ENCODE measurements around the gene PAK1. TPM values are rescaled to one million over a fixed set of nuclear protein-coding genes. Genes with fewer than 3 reads are reported as not detected.

The PAK1 gene
- total RNA-seq, 1 experiment from 2014 or later: 26.1 TPM

DNA sequence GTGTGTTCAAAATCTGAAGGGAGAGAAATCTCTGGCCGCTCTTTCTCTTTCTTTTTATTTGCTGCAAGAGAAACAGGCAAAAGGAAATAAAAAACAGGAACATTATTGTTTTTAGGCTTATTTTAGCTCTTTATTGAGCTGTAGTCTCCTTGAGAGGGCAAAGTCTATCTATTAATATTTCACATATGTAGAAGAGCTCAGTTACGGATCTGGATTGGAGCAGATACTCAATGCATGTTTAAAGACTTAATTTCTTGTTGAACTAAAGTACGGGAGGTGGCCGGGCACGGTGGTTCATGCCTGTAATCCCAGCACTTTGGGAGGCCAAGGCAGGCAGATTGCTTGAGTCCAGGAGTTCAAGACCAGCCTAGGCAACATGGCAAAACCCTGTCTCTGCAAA lies 94.0 kb downstream of the PAK1 start:
- Histone ChIP-seq H3K27me3 (ENCODE audit: low read length) (no peaks in the 10 kb centered on the region), H3K4me2 (ENCODE audit: low read length) (no peak overlapping the region), H2AFZ (ENCODE audit: low read length) (no peak overlapping the region), H3K4me1 (ENCODE audit: insufficient read depth, low read length) (peaks cover 22% of the 10 kb centered on the region), H4K20me1 (ENCODE audit: low read length) (no peaks in the 10 kb centered on the region), H3K79me2 (ENCODE audit: low read length) (no peaks in the 10 kb centered on the region), H3K9me3 (ENCODE audit: low read length) (no peaks in the 10 kb centered on the region), H3K9ac (ENCODE audit: low read length) (no peak overlapping the region), H3K36me3 (ENCODE audit: low read depth, low read length) (no peaks in the 10 kb centered on the region), H3K27ac (ENCODE audit: low read length) (0 out of 2 replicates have a peak overlapping the region, but pooled peaks have one; percentile 29), H3F3A (ENCODE audit: low read length, unreplicated experiment) (no peaks in the 10 kb centered on the region), H3K4me3 (ENCODE audit: low read length) (no peak overlapping the region), H3K9me2 (replicated peaks; ENCODE audit: low read length) (no peaks in the 10 kb centered on the region)
- no peak for ATAC-seq
- no peak for DNase-seq
- no TSS peak for BruUV-seq (replicated peaks)
- POLR2A ChIA-PET (ENCODE audit: unreplicated experiment): interaction anchor here (0.7 kb wide), 2 partner anchors 32 to 60 kb away, joined by 4 to 6 read pairs; no protein-coding TSS in a partner anchor
- TF ChIP-seq EZH2 (IDR thresholded peaks at IDR 0.05; ENCODE audit: low read length, unreplicated experiment) (no peak), EZH2phosphoT487 (IDR thresholded peaks at IDR 0.05; ENCODE audit: borderline replicate concordance, low read length) (no peak)
- TF ChIP-seq, protein P1, sequence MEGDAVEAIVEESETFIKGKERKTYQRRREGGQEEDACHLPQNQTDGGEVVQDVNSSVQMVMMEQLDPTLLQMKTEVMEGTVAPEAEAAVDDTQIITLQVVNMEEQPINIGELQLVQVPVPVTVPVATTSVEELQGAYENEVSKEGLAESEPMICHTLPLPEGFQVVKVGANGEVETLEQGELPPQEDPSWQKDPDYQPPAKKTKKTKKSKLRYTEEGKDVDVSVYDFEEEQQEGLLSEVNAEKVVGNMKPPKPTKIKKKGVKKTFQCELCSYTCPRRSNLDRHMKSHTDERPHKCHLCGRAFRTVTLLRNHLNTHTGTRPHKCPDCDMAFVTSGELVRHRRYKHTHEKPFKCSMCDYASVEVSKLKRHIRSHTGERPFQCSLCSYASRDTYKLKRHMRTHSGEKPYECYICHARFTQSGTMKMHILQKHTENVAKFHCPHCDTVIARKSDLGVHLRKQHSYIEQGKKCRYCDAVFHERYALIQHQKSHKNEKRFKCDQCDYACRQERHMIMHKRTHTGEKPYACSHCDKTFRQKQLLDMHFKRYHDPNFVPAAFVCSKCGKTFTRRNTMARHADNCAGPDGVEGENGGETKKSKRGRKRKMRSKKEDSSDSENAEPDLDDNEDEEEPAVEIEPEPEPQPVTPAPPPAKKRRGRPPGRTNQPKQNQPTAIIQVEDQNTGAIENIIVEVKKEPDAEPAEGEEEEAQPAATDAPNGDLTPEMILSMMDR (conservative IDR thresholded peaks at IDR 0.05; ENCODE audit: low read depth, low read length): no peak
- CTCF ChIA-PET: no interaction called here
- intact Hi-C loops (cut with micrococcal nuclease): no loop called here

DNA sequence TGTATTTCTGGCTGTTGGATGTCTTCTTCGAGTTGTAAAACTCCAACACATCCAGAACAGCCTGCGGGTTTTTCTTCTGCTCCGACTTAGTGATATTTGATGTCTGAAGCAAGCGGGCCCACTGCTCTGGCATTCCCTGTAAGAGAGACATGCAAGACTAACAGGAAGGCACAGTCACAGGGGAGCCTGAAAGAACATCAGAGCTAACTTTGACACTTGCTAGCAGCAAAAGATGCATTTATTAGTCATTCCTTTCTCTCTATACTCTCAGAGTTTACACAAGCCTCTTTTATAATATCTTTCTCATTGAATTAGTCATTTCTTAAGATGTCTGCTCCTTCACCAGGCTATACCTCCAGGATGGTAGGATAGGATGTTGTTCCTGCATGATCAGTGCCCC lies 94.6 kb downstream of the PAK1 start:
- no peaks in the 10 kb centered on the region for H3K36me3 ChIP-seq (ENCODE audit: low read depth, low read length)
- H2AFZ ChIP-seq (ENCODE audit: low read length): no peak overlapping the region
- H3K9me2 ChIP-seq (replicated peaks; ENCODE audit: low read length): no peaks in the 10 kb centered on the region
- peaks cover 28% of the 10 kb centered on the region for H3K4me1 ChIP-seq (ENCODE audit: insufficient read depth, low read length)
- H3K4me3 ChIP-seq (ENCODE audit: low read length): no peak overlapping the region
- no peaks in the 10 kb centered on the region for H3F3A ChIP-seq (ENCODE audit: low read length, unreplicated experiment)
- TF ChIP-seq, protein P1 (conservative IDR thresholded peaks at IDR 0.05; ENCODE audit: low read depth, low read length): no peak
- TF ChIP-seq EZH2 (IDR thresholded peaks at IDR 0.05; ENCODE audit: low read length, unreplicated experiment) (no peak), EZH2phosphoT487 (IDR thresholded peaks at IDR 0.05; ENCODE audit: borderline replicate concordance, low read length) (no peak)
- H3K9ac ChIP-seq (ENCODE audit: low read length): no peak overlapping the region
- no peaks in the 10 kb centered on the region for H3K79me2 ChIP-seq (ENCODE audit: low read length)
- H3K4me2 ChIP-seq (ENCODE audit: low read length): no peak overlapping the region
- DNase-seq (peak; percentile 76), ATAC-seq (peak; percentile 69)
- ChIA-PET CTCF (no interaction called here), POLR2A (ENCODE audit: unreplicated experiment) (no interaction called here)
- intact Hi-C loops (cut with micrococcal nuclease): no loop called here
- no peaks in the 10 kb centered on the region for H3K27me3 ChIP-seq (ENCODE audit: low read length)
- no peaks in the 10 kb centered on the region for H3K9me3 ChIP-seq (ENCODE audit: low read length)
- 0 out of 2 replicates have a peak, but pooled peaks cover 3% of the 10 kb centered on the region for H4K20me1 ChIP-seq (ENCODE audit: low read length)
- no TSS peak for BruUV-seq (replicated peaks)
- peak overlapping the region; percentile 29; the same call in 1 of the 2 replicates for H3K27ac ChIP-seq (ENCODE audit: low read length)

DNA sequence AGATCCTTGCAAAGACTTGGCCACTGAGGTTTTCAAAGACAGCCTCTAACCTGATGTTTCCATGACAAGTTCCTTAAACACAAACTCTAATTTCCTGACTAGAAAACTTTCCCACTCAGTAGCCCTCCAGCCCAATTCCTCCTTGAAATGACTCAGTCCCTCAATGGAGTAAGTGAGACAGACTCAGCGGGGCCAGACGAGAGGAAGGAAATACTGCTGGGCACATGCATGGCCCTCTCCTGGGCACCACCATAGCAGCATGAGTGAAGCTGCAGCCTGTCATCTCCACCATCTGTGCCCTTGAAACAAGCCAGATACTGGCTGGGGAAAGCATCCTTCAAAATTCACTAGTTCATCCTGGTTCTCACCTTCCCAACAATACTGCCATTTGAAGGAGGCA lies 96.2 kb downstream of the PAK1 start:
- no peak overlapping the region for H3K4me2 ChIP-seq (ENCODE audit: low read length)

More for the DNA sequence above, 96.2 kb downstream of the PAK1 start:
- intact Hi-C loops (cut with micrococcal nuclease): no loop called here
- Histone ChIP-seq H3F3A (ENCODE audit: low read length, unreplicated experiment) (no peaks in the 10 kb centered on the region), H3K36me3 (ENCODE audit: low read depth, low read length) (no peaks in the 10 kb centered on the region), H3K9me3 (ENCODE audit: low read length) (no peaks in the 10 kb centered on the region), H2AFZ (ENCODE audit: low read length) (no peak overlapping the region), H3K27me3 (ENCODE audit: low read length) (no peaks in the 10 kb centered on the region), H3K9me2 (replicated peaks; ENCODE audit: low read length) (no peaks in the 10 kb centered on the region), H3K4me3 (ENCODE audit: low read length) (no peak overlapping the region), H3K79me2 (ENCODE audit: low read length) (no peaks in the 10 kb centered on the region), H4K20me1 (ENCODE audit: low read length) (0 out of 2 replicates have a peak, but pooled peaks cover 5% of the 10 kb centered on the region), H3K9ac (ENCODE audit: low read length) (no peak overlapping the region), H3K4me1 (ENCODE audit: insufficient read depth, low read length) (peaks cover 41% of the 10 kb centered on the region), H3K27ac (ENCODE audit: low read length) (no peak overlapping the region)
- DNase-seq (no peak), ATAC-seq (no peak)
- ChIA-PET POLR2A (ENCODE audit: unreplicated experiment) (no interaction called here), CTCF (no interaction called here)
- TF ChIP-seq EZH2 (IDR thresholded peaks at IDR 0.05; ENCODE audit: low read length, unreplicated experiment): no peak
- BruUV-seq (replicated peaks): no TSS peak
